GM23338 (cell line): ENCODE measurements around the gene SYT14.

Experiments used
- CTCF ChIP-seq, 2 experiments: fragments of 200-600 bp in 1 of 2; sonication (generic) in 1 of 2; conservative IDR thresholded peaks; 2 replicates each; pipeline versions ENCODE4 v1.5.1 to v1.6.1; 2016 to 2017; ENCODE audit warnings: antibody characterized with exemption in 2 of 2, low read depth in 2 of 2, mild to moderate bottlenecking in 2 of 2, moderate library complexity in 1 of 2
- ZNF331 ChIP-seq: fragments of 250-450 bp; sonication (Bioruptor Pico); IDR thresholded peaks from 2 replicates; pipeline ENCODE4 v1.5.0; 2020; ENCODE audit warnings: low read depth, mild to moderate bottlenecking, moderate library complexity

- TF ChIP-seq CTCF (conservative IDR thresholded peaks at IDR 0.05; ENCODE audit: low read depth in 2 of 2) (no peak), ZNF331 (CRISPR knock-in tag) (no peak)
Observed at GRCh38 chr1:210085359-210085758, 147.3 kb downstream of the SYT14 start.
